Endometrium (tissue), 2 donors: Measurements from ENCODE around the gene RTP4.

Source experiments
- FAIRE-seq: peaks from 2 replicates; lab custom pipeline; 2012; peaks lifted over from hg19 to GRCh38; lab: Jason Lieb, UNC
- donor health status: control.
- donor health status: control.

Gene RTP4, protein sequence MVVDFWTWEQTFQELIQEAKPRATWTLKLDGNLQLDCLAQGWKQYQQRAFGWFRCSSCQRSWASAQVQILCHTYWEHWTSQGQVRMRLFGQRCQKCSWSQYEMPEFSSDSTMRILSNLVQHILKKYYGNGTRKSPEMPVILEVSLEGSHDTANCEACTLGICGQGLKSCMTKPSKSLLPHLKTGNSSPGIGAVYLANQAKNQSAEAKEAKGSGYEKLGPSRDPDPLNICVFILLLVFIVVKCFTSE

DNA sequence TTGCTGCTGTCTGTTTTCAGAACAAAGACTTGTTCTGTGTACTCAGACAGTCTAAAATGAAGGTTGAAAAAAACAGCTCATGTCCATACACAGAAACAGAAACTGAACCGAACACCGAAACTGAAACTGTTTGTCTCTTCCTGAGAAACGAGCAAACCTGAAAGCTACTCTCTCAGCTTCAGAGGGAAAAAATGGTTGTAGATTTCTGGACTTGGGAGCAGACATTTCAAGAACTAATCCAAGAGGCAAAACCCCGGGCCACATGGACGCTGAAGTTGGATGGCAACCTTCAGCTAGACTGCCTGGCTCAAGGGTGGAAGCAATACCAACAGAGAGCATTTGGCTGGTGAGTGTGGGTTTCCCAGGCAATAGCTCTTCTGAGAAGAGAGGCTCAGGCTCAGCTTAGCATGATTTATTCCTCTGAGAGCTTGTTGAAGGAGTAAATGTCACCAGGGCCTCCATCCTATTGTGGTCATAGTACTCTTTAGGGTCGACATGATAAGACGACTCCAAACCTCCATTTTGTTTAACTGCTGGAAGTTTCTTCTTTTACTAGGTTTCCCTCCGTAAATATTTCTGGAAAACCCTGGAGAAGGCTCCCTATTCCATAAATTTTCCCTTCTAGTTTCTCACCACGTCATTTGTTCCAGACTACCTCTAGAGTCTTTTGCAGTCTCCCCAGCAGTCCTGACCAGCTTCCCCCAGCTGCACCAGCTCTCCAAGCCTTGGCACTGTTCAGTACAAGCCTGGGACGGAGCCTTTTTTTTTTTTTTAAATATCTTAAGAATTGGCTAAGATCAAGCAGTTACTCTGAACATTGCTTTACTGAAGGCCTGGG lies at the start of gene RTP4:
RTP4 (plus strand) TSS at position 135 of the 838 bp plus-strand sequence; CDS start at position 192, 57 bp downstream.
- FAIRE-seq: no peak

DNA sequence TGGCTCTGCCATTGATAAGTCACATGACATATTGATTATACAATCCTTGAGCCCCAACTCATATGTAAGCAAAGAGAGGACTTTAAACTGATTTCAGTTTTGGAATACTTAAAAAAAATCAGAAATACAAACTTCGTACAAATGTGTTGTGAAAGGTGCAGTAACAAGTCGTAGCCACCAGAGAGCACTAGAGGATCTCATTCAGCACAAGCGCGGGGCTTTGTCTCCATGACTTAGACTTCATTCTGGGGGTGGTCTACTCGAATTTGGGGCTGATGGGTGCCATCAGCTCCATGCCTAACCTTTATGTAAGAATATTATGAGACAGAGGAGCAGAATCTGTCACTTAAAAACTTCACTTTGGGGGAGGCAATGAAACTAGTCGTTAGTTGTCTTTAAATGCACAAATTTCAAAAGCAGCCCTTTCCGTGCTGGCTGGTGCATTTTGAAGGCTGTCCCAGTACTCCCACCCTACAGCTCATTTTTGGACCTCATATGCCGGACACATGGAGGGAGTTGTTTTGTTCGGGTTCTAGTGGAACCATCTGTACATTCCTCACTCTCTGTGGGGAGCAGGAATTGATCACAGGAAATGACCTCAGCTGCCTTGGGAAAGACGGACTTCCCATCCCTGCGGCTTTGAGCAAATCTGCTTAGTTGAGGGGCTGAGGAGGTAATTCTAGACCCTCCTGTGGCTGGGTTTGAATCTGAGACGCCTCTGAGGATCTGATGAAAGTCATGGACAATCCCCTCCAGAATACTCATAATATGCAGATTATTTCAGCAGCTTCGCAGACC lies 49.2 kb upstream of the RTP4 start:
- FAIRE-seq: no peak

DNA sequence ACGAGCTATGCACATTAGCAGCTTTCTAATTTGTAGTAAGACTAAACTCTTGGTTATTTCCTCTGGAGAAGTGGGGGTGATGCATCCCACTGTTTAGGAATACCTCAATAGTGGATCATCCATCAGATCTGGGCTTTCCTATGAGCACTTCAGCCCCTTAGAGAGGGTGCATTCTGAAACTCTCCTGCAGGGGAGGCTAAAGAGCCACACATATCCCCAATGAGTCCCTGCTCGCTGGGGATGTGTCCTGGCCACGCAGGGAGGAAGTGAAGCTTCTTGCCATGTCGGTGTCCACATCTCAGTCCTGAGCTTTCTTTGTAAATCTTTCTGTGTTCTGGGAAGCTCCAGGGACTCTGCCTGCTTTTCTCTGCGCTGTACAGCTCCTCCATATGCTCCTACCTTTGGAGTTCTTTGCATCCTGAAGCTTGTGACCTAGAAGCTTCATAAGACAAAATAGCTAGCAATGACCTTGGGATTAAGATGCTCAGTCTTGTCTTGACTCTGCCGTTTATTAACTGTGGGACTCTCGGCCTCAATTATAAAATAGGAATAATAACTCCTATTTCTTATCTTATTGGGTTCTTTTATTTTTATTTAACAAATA lies 48.4 kb upstream of the RTP4 start:
- FAIRE-seq: no peak

DNA sequence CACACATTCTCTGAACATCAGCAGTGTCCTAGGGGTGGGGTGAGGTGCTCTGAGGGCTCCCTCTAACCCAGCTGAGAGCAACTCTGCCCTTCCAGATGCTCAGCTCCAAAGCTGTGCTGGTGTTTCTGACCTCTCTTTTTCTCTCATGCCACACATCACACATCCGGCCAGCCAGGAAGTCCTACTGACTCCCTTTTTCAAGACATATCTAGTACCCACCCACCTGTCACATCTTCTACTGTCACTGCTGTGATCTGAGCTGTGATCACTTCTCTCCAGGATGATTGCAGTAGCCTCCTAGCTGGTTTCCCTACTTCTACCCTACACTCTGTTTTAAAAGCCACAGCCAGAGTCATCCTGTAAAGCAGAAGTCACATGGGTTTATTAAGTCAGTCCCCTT lies 46.4 kb upstream of the RTP4 start:
- no peak for FAIRE-seq

DNA sequence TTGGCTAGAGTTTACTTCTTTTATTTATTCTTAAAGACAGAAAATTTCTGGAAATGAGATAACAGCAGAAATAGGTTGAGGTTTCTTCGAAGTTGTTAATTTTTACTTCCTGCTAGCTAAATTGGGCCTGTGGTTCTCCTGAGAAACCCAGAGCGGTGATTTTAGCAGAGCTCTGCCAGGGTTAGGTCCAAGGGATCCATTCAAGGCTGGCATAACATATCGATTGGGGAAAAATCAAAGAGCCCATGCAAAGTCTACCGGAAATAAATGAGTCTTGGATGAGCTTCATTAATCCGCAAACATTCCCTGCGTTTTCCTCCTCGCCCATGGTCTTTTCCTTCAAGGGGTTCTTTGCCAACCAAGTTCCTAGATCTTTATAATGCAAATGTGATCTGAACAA lies 45.9 kb upstream of the RTP4 start:
- no peak for FAIRE-seq

DNA sequence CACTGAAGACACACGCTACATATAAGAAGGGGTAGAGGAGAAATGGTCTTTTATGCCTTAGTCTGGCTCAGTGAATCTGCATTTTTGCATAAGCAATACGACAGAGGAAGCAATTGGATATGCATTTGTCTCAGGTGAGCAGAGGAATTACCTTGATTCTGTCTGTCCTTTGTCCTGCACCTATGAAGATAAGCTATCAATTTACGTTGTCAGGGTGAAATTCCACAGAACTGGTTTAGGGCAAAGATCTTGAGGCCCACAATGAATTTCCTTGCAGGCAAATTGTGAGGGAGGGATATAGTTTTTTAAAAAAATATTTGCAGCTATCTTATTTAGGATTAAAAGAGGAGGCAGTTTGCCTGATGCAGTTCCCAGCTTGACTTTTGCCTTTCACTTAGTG lies 45.1 kb upstream of the RTP4 start:
- no peak for FAIRE-seq

DNA sequence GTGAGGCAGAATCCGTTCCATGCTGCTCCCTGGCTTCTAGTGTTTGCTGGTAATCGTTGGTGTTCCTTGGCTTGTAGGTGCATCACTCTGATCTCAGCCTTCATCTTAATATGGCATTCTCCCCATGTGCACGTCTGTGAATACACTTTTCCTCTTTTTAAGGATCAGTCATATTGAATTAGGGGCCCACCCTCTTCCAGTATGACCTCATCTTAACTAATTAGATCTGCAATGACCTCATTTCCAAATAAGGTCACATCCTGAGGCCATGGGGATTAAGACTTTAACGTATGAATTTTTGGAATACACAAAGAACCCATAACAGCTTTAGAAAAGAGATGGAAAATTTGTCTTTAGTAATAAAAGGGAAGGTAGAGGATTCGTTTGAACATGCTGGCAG lies 42.6 kb upstream of the RTP4 start:
- no peak for FAIRE-seq

DNA sequence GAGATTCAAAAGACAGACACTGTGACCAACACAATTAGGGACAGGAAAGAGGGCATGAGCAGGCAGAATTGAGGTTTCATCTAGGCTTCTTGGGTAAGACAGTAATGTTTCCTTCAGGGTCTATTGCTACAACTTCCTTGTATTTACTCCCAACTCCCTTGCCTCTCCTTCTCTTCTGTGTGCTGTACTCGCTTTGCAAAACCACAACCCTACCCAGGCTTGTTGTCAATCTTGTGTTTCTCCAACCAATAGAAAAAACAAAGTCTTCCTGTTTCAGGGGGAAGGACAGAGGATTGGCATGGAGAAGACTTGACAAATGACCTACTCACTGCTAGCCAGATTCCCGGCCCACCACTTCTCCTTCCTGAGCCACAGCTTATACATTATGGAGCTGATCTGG lies 40.3 kb upstream of the RTP4 start:
- FAIRE-seq: no peak

DNA sequence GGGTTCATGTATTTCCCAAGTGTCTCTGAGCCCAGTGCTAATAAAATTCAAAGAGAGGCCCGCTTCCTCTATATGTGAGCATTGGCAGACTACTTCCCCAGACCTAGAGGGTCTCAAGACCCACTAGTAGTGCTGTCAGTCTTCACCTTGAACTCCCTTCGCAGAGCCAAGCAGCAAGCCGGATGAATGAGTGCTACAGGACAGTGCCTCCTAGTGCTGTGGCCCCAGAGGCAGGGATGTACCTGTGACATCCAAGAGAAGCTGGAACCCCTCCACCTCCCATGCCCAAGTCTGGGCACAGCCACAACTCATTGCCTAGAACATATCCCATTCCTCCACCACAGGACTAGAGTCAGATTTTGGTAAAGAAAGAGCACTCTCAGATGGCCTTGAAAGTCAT lies 39.5 kb upstream of the RTP4 start:
- no peak for FAIRE-seq

DNA sequence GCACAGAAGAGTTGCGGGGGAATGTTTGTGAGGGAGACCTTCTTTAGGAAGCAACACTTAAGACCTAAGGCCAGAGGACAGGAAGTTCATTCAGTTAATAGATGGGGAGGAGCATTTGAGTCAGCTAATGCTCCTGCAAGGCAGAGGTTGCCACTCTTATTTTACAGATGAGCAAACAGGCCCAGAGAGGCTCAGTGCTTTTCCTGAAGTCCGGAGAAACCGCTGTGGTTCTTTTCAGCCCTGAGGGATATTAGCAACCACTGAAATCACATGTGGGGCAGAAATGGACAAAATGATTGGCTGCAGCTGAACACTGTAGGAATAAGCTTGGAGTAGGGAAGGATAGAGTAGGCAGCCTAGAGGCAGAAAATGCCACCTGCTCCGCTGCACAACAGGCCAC lies 33.3 kb upstream of the RTP4 start:
- no peak for FAIRE-seq

DNA sequence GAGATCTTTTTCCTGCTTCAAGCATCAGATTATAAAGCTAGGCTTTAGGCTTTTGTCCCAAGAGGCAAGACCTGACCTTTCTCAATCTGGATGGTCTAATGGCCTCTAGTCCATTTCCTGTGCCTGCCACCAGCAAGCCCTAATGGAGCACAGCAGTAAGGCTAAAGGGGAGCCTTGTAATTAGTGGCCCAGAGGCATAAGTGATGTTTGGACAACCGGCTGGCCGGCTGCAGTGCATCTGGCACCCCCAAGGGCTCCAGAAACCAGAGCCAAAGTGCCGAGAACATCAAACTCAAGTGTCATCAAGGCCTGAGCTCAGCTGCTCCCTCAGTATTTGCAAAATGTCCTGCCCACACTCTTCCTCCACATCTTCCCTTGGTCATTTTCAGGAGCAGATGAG lies 31.9 kb upstream of the RTP4 start:
- no peak for FAIRE-seq

DNA sequence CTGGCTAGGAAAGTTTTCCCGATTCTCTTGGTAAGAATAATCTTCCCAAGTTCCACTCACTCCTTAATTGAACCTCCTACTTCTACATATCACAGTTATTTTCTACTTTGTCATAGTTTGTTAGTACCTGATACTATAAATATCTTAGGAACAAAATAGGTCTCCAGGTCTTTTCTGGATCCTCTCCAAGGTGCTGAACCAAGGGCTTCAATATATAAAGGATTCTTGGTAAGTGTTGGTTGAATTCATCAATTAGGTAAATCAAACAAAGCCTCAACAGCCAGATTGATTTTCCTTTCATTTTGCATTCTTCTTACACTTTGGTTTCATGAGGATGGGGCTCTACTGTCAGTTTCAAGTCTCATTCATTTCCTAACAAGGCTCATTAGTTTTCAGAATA lies 27.6 kb upstream of the RTP4 start:
- no peak for FAIRE-seq

DNA sequence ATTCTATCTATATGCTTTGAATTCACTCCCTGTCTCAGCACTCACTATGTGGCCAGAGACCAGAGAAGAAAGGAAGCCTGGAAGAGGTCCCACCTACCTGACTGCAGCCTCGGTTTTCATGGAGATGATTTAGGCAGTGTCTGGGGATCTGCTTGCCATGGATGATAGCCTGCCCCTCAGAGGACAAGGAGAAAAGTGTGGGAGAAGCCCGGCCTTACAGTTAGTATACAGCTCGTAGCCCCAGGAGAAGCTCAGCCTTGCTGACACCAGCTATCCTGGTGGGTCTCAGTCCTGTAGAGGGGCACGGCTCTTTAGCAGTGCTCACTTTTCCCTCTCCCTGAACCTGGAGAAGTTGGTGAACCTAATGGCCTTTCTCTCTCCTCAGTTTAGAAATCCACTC lies 25.9 kb upstream of the RTP4 start:
- no peak for FAIRE-seq

DNA sequence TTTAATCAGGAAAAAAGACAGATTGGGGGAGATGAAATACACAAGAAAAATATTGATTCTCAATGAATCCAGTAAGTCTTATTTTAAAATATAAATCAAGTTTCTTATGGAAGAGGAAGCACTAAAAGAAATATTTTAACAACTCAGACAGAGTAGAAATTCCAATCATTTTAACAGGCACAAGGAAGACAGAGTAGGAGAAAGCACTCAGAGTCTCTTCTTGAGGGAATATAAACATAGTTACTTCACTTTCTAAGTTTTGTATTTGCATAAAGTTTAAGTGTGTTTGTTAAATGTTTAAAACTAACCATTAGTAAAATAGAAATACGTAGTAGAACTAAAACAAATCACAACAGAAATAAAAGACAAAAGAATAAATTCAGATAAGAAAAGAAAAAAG lies 24.5 kb upstream of the RTP4 start:
- no peak for FAIRE-seq

DNA sequence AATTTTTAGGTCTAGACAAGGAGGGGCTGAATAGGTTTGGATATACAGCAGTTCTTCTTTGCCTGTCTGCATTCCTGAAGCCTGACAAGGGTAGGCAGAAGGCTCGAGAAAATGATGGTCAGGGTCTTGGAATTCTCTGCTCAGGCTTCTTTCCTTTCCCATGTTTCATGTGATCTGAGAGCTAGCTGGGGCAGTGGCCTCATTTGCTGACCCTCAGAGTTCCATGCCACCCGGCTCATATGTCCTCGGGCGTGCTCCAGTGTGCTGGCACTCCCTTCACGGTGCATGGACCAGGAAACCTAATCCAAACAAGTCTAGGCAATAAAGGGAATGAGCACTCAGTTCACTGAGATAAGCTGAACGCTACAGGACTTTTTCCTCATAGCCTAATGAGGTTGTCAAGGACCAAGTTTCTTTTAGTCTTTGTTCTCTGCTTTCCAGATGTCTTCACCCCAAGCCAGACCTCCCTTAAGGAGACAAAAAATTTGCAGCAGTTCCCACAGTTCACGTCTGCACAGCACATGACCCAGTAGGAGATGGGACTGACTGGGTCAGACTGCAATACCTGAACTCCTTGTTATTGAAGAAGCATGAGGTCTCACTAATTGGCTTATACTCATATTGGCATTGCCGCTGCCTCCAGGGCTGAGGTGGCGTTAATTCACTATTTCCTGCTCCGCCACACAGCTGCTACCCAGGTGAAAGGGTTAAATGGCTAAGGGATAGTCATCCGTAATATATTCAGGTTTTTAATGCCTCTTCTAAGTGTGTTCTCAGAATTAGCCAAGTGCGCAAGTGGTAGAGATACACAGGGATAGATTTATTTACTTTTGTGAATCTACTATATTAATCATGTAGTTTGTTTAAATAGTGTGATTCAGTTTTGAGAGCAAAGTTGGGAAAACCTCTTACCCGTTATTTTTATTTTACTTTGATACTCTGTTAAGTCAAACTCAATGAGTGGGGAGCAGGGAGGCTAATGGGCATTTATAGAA lies 15.3 kb upstream of the RTP4 start:
- no peak for FAIRE-seq

DNA sequence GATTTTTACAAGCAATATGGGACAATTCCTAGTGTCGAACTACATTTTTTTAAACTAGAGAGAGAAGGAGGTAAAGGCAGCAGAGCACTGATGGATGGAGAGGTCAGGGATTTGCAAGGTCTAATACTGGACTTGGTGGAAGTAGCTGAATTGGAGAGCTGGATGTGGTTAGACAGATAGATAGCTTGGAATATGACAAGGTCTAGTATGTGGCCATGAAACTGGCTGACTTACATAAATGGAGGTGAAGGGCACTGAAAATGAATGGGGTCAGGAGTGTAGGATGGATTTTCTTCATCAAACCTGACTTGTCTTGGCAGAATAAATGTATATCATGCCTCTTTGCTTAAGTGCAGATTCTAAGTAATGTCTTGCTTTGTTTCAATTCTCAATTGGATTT lies 10.1 kb upstream of the RTP4 start:
- FAIRE-seq: no peak

DNA sequence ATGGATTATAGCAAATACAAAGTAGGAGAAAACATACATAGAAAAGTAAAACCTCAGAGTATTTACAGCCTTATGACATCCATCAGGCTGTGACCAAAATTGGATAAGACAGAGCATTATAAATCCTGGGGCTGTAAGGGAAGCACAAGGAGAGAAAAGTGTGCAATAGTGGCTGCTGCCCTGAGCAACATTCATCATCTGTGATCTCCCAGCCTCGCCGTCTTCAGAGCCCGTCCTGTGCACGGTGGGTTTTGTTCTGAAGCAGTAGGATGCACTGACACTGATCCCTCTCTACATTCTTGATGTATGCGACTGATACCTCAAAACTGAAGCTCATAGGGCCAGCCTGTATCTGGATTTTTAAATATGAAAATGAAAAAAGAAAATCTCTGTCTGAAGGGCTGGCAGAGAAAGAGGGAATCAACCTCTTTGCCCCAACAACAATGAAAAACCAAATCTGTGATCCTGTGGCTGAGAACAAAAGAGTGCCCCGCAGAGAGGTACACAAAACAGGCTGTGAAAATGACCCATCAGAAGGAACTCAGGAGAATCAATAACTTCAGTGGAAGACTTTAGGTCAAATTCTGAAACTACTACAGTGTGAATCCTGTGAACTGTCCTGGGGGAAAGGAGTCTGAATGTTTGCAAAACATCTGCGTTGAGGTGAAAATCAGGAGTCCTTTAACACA lies 8.2 kb upstream of the RTP4 start:
- FAIRE-seq: no peak

DNA sequence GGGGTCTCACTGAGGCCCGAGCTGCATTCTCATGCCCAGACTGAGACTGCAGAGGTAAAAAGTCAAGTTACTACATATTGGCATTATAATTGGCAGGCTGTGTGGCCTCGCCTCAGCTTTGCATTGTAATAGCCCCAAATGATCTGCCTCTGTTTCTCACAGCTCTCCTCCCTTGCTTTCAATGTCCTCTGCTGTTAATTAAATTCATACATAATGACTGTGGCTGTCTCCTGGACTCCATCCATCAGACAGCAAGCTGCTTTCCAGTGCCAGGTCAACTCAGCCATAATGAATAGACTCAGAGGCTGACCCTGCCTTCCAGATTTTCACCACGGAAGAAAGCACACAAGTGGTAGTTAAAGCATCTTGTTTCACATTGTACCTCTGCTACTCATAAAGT lies 7.6 kb upstream of the RTP4 start:
- no peak for FAIRE-seq

DNA sequence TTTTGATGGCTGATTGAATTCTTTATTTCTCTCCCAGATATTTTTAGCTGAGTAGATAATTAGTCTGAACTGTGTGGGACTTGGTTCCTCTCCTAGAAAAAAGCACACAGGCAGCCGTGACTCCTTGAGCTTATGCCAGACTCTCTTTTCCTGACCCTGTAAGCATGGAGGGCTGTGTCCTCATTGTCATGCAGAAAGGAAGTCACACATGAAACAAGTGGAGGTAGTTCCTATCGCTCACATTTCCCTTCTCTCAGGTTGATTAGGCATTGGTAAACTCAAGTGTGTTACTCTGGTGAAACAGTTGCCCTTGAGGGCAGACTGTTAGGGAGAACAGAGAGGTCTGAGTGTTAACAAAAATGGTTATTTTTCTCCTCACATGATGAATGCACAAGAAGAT lies 6.3 kb upstream of the RTP4 start:
- no peak for FAIRE-seq

DNA sequence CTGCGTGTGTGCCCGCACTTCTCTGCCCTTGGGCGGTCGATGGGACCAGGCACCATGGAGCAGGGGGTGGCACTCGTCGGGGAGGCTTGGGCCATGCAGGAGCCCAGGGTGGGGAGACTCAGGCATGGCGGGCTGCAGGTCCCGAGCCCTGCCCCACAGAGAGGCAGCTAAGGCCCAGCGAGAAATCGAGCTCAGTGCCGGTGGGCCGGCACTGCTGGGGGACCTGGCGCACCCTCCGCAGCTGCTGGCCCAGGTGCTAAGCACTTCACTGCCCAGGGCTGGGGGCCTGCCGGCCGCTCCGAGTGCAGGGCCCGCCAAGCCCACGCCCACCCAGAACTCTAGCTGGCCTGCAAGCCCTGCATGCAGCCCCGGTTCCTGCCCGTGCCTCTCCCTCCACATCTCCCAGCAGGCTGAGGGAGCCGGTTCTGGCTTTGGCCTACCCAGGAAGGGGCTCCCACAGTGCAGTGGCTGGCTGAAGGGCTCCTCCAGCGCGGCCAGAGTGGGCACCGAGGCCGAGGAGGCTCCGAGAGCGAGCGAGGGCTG lies 553 bp upstream of the RTP4 start:
- FAIRE-seq: no peak

DNA sequence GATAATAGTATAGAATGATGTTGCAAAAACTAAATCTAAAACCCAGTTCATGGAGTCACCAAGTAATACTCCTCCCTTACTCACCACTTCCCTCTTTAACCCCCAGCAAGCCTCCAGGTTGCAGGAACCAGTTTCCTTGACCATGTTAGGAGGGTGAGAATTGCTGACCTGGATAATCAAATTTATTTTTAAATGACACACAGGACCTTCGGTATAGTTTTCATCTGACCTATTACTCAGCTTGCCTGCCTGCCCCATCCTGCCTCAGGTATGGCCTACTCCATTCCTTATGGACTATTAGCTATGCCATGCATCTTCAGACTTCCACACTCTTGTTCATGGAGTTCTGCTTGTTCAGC lies 883 bp downstream of the RTP4 start:
- no peak for FAIRE-seq
